HG03095 (cell line): ENCODE results near the gene HYCC1.
"Not testable (repeated sequence)": the region's sequence is repeated elsewhere in the genome, so short reads cannot be mapped to it uniquely, and the experiment has no call there.

ENCODE experiments used
- ATAC-seq: cut with Tn5 transposase; IDR thresholded peaks from one replicate; pipeline ENCODE4 v1.9.1; 2021; ENCODE audit warnings: moderate library complexity; ENCODE audit not compliant: unreplicated experiment

The HYCC1 gene

GRCh38 chr7:22989643-22990587, 24.0 kb downstream of the HYCC1 start:
- no peak for ATAC-seq

GRCh38 chr7:22985436-22985835, 28.5 kb downstream of the HYCC1 start:
- ATAC-seq: no peak

- ATAC-seq: no peak
These were observed 30.6 kb downstream of the HYCC1 start for GRCh38 chr7:22983257-22983855.

- ATAC-seq: no peak
These were observed 33.5 kb downstream of the HYCC1 start for GRCh38 chr7:22980422-22980821.

- no peak for ATAC-seq
These were observed 34.1 kb downstream of the HYCC1 start for GRCh38 chr7:22979861-22980260.

GRCh38 chr7:22979251-22979650, 34.7 kb downstream of the HYCC1 start:
- no peak for ATAC-seq

GRCh38 chr7:22974636-22975035, 39.3 kb downstream of the HYCC1 start:
- not testable (repeated sequence) for ATAC-seq

- ATAC-seq: no peak
These were observed 41.7 kb downstream of the HYCC1 start for GRCh38 chr7:22972207-22972606.

GRCh38 chr7:22969010-22969431, 44.9 kb downstream of the HYCC1 start:
- no peak for ATAC-seq
